Neural progenitor cell (in vitro differentiated cells): ENCODE results near the gene SEMA6B.

Source experiments
- EZH2 ChIP-seq: fragments of 200-600 bp; sonication (generic); IDR thresholded peaks from 2 replicates; pipeline ENCODE4 v1.6.1; 2017; ENCODE audit warnings: antibody characterized with exemption, mild to moderate bottlenecking, moderate library complexity
- TF ChIP-seq, protein P1 (sequence below): fragments of 200-600 bp; sonication (generic); IDR thresholded peaks from 2 replicates; pipeline ENCODE4 v1.5.1; 2017; ENCODE audit warnings: antibody characterized with exemption, mild to moderate bottlenecking

DNA sequence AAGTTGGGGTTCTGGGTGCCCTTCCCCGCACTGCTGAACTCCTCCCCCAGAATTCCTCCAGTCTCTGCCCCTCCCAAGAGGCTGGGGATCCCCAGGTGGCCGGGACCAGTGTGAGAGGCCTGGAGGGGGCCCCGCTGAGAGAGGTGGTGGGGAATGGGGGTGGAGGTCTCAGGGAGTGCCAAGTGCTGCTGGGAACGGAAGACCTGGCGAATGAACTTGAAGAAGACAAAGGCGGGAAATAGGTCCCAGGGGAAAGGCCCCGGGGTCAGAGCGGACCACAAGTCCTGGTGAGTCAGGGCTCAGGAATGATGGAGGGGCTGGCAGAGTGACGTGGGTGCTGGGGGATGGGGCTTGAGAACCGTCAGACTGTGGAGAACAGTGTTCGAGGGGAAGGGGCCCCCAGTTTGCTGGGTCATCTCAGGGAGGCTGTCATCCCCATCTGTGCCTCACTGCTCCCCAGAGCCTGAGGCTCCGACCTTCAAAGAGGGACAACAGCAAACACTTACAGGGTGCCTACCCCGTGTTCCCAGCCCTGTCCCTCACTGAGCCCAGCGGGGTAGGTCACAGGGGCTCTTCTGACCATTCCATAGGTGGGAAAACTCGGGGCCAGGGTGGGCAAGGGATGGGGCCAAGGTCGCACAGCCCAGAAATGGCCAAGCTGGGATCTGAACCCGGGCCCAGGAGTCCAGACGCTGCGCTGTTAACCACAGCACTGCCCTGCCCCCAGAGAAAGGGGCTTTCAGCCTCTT, 16.0 kb upstream of the SEMA6B start:
- TF ChIP-seq, protein P1, sequence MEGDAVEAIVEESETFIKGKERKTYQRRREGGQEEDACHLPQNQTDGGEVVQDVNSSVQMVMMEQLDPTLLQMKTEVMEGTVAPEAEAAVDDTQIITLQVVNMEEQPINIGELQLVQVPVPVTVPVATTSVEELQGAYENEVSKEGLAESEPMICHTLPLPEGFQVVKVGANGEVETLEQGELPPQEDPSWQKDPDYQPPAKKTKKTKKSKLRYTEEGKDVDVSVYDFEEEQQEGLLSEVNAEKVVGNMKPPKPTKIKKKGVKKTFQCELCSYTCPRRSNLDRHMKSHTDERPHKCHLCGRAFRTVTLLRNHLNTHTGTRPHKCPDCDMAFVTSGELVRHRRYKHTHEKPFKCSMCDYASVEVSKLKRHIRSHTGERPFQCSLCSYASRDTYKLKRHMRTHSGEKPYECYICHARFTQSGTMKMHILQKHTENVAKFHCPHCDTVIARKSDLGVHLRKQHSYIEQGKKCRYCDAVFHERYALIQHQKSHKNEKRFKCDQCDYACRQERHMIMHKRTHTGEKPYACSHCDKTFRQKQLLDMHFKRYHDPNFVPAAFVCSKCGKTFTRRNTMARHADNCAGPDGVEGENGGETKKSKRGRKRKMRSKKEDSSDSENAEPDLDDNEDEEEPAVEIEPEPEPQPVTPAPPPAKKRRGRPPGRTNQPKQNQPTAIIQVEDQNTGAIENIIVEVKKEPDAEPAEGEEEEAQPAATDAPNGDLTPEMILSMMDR, result no peak
- TF ChIP-seq EZH2, result no peak
